Glomerular endothelial cell (primary cell): ENCODE results near the gene ADAMTS8. TPM values are rescaled to one million over a fixed set of nuclear protein-coding genes. Genes with fewer than 3 reads are reported as not detected.

ENCODE experiments used
- DNase-seq: peaks from one replicate; pipeline ENCODE4 v3.0.0-alpha.2; 2011; ENCODE audit warnings: low read depth, low spot score; ENCODE audit errors: extremely low read depth
- total RNA-seq: library from RNA; depleted of rRNA; stranded (reverse); fragments of >200 nt; gene quantifications from 2 replicates; pipeline ENCODE4 v1.2.3, GENCODE V29; 2015

ADAMTS8 gene
- total RNA-seq, 1 donor from 2014 or later: not detected

GRCh38 chr11:130462101-130462885 is 33.9 kb upstream of the ADAMTS8 start:
- no peak for DNase-seq

DNA sequence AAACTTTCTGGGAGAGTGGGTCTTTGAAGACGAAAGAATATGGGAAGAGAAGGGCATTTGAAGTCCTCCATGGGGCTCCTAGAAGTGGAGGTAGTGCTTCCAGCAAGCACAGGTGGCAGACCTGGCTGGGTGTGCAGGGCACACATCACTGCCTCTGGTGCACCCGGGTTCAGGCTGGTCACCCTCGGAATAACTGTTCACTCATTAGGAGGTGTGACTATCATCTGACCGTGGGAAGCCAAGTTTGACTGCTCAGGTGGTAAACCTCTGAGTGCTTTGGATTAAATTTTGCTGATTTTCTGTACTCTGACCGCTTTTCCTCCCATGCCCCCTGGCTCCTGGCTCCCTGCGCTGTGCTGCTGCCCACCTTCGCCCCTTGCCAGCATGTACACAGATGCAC is 31.1 kb upstream of the ADAMTS8 start:
- DNase-seq: no peak

GRCh38 chr11:130458410-130458729 is 30.0 kb upstream of the ADAMTS8 start:
- no peak for DNase-seq

DNA sequence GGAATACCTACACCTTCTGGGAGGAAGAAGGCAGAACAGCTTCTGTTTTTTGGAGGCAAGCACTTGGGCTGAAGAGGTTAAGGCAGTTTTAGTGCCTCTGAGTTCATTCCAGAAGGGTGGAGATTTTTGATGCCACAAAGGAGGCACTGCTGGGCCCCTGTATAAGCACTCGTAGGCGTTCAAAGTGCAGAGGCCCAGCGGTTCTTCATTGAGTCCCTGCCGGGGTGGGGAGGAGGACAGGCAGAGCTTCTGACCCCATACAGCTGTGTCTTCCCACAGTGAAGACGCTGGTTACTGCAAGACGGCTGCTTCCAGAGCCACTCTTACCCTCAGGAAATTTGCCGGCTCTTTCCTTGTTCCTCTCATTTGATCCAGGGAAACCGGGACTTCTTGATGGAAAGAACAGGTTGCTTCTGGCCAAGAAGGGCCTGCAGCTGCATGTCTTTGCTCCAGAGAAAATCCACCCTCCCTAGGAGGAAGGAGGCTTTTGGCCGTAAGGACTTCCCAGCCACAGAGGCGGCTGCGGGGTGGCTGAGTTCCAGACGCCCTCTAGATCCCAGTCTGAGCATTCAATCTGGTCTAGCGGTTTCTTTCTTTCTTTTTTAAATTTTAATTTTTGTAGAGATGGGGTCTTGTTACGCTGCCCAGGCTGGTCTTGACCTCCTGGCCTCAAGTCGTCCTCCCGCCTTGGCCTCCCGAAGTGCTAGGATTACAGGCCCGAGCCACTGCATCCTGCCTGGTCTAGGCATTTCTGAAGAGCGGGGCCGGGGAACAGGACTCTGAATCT is 29.4 kb upstream of the ADAMTS8 start:
- DNase-seq: no peak

GRCh38 chr11:130456286-130456685 is 27.9 kb upstream of the ADAMTS8 start:
- DNase-seq: no peak

GRCh38 chr11:130455483-130456127 is 27.2 kb upstream of the ADAMTS8 start:
- DNase-seq: no peak

- DNase-seq: no peak
Measured at GRCh38 chr11:130454491-130455252, 26.3 kb upstream of the ADAMTS8 start.

GRCh38 chr11:130452940-130453339 is 24.5 kb upstream of the ADAMTS8 start:
- no peak for DNase-seq

DNA sequence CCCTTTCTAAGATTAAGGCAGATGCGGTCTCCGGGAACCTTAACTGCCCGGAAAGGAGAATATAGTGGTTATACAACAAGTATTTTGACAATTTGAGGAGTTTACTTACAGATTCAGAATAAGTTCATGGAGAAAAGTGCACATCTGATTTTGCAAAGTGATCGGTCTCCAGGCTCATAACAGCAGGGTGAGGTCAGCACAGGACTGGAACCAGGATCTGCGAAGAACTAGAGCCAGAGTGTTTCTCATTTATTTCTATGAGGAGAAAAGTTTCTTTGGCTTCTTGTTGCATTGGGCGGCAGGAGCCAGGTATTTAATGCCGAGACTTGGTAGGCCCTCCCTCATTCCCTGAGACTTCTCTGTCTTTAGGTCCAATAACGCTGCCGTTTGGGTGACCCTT is 23.8 kb upstream of the ADAMTS8 start:
- no peak for DNase-seq

DNA sequence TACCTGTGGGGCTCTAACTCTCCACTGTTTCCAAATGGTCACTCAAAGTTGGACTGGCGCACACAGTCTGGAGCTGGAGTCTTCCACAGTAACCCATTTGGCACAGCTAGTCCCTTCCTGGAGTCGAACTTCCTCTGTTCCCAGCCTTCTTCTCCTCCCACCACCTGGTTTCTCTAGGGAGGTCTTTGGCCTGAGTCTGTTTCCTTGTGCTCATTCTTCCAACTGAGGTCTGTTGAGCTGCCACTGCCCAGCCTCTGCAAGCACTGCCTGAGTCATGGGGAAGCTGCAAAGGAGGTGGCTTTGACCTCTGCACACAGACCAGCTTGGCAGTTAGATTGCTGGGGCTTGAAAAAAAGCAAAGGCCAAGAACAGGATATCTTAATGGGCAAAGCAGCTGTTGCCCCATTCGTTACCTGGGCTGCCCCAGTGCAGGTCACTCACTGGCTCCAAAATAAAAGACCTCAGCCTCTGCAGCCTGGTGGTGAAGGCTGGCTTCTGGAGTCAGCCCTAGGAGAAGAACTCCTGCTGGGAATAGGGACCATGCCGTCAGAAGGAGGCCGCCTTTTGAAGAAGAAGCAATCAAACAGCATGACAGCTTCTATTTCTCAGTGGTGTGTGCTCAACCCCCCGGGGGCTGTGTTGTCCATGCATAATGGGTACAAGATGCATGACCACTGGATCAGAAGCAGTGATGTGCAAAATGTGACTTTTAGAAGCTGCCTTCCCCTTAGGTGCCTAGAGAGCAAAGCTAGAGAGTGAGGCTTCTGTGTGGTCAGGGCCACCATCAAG is 23.0 kb upstream of the ADAMTS8 start:
- DNase-seq: no peak

DNA sequence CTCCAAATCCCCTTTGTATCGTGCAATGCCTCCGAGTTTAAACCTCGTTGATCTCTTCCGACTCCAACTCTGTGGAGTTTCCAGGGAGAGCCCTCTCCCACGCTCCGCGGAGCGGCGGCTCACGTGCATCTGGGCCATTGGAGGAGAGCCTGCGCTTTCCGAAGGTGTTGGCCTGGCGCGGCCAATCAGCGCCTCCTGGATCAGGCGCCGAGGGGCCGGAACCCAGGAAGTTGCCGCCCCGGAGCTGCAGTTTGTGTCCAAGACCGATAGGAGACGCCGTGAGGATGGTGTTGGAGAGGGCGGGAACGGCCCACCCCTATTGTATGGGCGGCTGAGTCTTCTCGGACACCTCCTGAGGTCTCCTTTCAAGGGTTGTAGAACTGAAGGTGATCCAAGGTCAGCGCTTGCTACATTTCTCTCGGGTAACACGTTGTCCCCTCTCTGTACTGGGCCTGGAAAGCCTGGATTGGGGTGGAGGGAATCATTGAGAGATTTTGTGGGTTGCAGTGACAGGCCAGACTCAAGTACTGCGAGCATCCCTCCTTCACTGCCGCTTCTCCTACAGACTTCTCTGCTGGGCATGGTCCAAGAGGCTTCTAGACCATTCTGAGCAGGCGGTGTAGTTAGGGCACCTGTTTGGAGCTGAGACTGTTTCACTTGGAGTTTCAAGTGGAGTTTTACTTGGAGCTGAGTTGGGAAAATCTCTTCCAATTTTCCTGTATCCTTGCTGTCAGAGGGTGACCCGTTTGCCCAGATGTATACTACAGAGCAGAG is 21.8 kb upstream of the ADAMTS8 start:
- no peak for DNase-seq

DNA sequence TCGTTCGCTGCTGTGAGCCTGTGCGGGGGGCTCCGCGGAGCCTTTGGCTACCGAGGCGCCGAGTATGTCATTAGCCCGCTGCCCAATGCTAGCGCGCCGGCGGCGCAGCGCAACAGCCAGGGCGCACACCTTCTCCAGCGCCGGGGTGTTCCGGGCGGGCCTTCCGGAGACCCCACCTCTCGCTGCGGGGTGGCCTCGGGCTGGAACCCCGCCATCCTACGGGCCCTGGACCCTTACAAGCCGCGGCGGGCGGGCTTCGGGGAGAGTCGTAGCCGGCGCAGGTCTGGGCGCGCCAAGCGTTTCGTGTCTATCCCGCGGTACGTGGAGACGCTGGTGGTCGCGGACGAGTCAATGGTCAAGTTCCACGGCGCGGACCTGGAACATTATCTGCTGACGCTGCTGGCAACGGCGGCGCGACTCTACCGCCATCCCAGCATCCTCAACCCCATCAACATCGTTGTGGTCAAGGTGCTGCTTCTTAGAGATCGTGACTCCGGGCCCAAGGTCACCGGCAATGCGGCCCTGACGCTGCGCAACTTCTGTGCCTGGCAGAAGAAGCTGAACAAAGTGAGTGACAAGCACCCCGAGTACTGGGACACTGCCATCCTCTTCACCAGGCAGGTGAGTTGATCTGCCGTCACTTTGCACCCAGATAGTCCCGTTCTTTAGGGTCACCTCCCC is 21.0 kb upstream of the ADAMTS8 start:
- DNase-seq: no peak

- DNase-seq: no peak
Measured at GRCh38 chr11:130448416-130449309, 20.3 kb upstream of the ADAMTS8 start, which contains the start of gene ADAMTS15. TSS of gene ADAMTS15 (plus strand) at chr11:130448645. CDS start at chr11:130448974, 329 bp downstream.

- no peak for DNase-seq
Measured at GRCh38 chr11:130448039-130448415, 19.6 kb upstream of the ADAMTS8 start.

DNA sequence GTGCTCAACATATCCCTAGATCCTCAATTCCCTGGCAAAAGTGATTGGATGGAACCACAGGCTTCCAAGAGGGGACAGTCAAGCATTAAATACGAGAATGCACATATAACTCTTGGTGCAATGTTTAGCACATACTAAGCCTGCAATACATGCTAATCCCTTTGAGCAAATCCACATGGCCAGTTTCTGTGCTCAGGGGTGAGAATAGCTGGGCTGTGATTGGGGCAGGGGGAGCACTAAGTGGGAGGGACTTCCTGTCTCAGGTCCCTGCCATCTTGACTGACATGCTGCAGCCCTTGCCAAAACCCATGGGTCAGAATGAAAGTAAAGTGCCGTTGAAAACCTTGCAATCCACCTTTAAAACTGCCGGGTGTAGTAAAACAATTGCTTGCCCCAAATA is 17.4 kb upstream of the ADAMTS8 start:
- no peak for DNase-seq

DNA sequence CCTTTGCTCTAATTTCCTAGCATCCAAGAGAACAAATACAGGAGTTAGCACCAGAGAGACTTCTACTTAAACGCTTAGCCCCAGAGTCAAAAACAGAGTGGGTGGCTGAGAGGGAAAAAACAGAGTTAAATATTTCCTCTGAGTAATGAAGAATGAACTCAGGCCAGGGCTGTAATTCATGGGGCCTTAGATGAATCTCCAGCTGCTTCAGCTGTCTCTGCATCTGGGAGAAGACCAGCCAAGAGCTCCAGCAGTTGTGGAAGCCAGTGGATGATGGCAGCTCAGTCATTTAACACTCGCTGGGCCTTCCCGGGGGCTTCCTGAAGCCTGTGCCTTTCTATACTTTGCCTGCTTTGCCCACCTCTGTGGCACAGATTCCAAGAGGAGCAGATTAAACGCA is 14.3 kb upstream of the ADAMTS8 start:
- DNase-seq: no peak

GRCh38 chr11:130441719-130442118 is 13.3 kb upstream of the ADAMTS8 start:
- no peak for DNase-seq

GRCh38 chr11:130439876-130440275 is 11.5 kb upstream of the ADAMTS8 start:
- no peak for DNase-seq
